Measurements from ENCODE around the gene SMYD3.

The SMYD3 gene

DNA sequence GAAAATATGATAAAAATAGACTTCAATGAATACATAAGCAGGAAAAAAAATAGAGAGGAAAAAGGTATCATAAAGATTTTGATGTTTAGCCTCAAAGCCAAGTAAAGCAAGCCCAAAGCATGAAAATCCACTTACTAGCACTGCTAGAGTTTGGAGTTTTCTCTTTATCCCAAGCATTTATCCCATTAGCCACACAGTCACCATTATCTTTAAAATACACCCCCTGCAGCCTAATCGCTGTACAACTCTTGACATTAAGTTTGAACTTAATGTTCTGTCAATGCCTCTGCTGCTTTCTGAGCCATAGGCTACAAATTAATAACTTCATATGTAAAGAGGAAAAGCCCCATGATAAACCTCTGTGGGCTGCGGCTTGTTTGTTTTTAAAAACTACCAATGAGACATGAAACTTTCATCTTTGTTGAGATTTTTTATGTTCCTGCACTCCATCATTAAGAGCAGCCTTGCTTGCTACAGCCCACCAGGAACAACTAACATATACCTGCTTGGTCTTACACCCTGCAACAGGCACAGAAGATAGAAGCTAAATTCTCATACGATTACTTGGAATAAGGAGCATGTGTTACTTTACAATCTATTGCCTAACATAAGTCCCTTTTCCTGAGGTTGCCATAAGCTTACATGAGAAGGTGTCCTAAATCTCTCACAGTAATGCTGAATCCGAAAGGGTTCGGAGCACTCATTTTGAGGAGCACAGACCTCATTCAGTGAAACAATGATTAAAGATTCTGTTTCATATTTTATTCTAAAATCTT, 202.4 kb downstream of the SMYD3 start:
- DNase-seq, result no peak

GRCh38 chr1:246302711-246303317, 204.3 kb downstream of the SMYD3 start:
- peak; percentile 71 for DNase-seq

DNA sequence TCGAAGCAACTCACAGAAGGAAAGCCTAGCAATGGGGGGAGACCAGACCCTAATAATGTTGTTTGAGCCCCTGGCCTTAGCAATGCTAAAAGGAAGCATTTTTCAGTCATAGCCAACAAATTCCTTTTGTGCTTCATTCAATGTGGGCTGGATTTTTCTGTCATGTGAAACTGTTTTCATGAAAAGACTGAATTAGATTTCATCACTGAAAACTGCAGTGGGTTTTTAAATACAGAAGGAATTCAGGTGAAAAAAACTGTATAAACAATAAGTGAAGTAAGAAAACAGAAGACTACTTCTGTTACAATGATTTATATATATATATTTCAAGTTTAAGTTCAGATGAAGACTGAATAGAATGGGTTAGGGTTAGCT, 204.8 kb downstream of the SMYD3 start:
- peak; percentile 31 for DNase-seq

GRCh38 chr1:246301553-246302250, 205.4 kb downstream of the SMYD3 start:
- no peak for DNase-seq

GRCh38 chr1:246300626-246301549, 206.2 kb downstream of the SMYD3 start:
- no peak for DNase-seq

- DNase-seq, result no peak
These were observed 209.5 kb downstream of the SMYD3 start for GRCh38 chr1:246297279-246298265.

GRCh38 chr1:246295968-246296367, 211.1 kb downstream of the SMYD3 start:
- no peak for DNase-seq

GRCh38 chr1:246295340-246295739, 211.7 kb downstream of the SMYD3 start:
- DNase-seq, result no peak

GRCh38 chr1:246294263-246294662, 212.8 kb downstream of the SMYD3 start:
- DNase-seq, result no peak

GRCh38 chr1:246293366-246294121, 213.5 kb downstream of the SMYD3 start:
- DNase-seq, result no peak

GRCh38 chr1:246292571-246292970, 214.5 kb downstream of the SMYD3 start:
- DNase-seq, result no peak

DNA sequence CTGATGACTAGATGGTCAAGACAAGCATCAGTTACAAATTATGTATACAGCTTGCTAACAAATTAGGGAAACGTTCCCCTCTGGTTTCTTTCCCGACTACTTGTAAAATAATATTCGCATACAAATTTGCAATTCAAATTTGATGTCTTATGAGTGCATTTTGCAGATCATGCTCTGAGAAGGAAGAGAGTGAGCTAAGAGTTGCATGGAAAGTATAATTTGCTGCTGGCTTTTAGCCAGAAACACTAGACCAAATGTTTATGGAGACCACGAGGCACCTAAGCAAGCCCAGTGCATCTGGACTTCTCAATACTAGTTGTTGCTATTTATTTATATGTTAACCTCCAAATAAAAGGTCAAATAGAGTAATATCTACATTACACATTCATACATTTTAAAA, 216.0 kb downstream of the SMYD3 start:
- no peak for DNase-seq

DNA sequence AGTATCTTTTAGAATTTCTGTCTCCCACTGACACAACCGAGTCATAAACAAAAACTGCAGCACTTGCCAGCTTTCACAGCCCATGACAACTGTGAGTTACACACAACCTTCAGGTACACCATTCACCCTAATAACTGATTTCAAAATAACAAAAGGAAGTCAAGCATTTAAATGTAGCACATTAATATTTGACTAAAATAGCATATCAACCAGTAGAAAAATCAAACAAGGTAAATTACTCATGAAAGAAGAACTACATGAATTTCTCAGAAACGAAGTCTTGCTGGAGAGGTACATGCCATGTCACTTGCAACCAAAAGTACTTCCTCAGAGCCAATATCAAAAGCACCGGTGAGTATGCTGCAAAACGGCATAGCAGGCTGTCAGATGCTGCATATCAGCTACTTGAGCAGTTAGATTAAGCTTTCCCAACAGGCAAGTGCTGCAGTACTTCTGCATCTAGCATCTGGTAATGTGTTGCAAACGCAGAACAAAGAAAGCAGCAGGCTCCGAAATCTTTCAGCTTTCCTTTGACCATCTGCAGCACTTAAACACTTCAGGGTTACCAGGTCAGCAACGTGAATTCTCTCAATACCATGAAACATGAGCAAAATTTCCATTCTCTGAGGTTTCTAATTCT, 223.2 kb downstream of the SMYD3 start:
- DNase-seq, result peak; percentile 29

- no peak for DNase-seq
These were observed 225.4 kb downstream of the SMYD3 start for GRCh38 chr1:246281639-246282038.

DNA sequence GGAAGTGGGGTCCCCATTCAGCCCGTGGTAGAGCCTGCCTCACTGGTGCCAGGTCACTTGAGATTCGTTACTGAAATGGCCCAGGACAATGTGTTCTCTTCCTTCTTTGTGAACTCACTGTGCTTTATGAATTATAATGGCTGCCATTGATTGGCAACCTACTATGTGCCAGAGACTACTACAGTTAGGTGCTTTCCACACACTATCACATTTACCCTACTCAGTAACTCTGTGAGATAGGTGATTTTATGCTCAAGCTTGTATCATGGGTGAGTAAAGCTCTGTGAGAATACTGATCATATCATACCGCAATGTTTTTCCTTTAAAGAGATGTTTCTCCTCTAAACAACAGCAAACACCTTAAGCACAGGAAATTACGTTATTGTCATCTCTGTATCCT, 225.9 kb downstream of the SMYD3 start:
- no peak for DNase-seq

DNA sequence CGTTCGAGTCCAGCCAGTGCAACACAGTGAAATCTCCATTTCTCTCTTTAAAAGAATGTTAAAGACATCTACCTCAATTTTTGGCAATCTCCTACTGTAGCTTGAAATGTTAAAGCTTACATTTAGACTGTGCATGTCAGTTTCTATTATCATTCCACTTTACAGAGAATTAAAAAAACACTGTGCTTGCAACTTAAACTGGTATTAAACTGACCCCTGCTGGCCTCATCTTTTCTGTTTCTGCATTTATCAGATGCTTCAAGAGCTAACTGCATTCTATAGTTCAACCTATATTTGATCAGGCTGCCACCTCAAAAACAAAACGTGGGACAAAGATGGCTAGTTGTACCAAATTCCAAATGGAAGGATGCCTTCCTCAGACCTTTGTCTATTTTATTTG, 226.5 kb downstream of the SMYD3 start:
- DNase-seq, result peak; percentile 46

DNA sequence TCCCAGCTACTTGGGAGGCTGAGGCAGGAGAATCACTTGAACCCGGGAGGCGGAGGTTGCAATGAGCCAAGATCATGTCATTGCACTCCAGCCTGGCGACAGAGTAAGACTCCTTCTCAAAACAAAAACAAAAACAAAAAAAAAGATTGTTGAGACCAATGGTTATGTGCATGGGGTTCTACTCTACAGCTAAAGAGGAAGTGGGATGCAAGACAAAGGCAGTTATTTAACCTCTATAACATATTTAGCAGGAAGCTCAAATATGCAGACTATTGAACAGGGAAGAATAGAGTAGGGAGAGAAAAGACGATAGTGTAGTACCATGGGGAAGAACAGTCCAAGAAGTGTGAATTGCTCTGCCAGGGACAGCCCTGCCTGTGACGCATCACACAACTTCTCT, 227.7 kb downstream of the SMYD3 start:
- no peak for DNase-seq

DNA sequence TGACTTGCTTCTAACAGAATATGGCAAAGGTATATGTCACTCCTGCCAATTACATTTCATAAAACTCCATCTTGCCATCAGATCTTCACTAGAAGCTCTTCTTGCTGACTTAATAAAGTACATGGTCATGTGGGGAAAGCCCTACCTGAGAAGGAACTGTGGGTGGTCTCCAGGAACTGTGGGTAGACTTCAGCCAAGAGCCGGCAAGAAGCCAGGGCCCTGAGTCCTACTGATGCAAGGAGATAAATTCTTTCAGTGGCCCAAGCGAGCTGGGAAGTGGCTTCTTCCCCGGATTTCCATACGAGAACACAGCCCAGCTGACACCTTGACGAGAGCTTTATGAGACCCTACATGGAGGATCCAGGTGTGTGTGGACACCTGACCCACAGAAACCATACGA, 228.7 kb downstream of the SMYD3 start:
- peak; percentile 44 for DNase-seq

DNA sequence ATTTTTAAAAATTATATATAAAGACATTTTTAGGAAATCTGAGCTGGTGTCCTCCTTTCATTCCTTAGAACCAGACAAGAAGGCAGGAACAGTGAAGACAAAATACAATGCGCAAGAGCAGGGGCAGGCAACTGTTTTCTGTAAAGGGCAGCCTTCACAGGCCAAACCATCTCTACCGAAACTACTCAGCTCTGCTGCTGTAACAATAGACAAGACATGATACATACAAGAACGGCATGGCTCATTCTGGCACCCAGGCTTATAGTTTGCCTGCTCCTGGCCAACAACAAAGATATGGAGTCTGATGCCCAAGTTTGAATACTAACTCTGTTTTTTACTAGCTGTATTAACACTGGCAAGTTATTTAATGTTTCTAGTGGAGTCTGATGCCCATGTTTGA, 232.0 kb downstream of the SMYD3 start:
- no peak for DNase-seq

- DNase-seq, result peak; percentile 14
These were observed 232.9 kb downstream of the SMYD3 start for GRCh38 chr1:246274186-246274585.

All from fibroblast of skin of abdomen (primary cell).